ENCODE results near the gene KRT75. TPM values are rescaled to one million over a fixed set of nuclear protein-coding genes. Genes with fewer than 3 reads are reported as not detected.

The KRT75 gene
- total RNA-seq, 4 donors from 2014 or later, result not detected

- H3K4me3 ChIP-seq, result no peak overlapping the region
- WGBS, 2 donors (ENCODE audit: low coverage in 1 of 2), result 70 to 88% methylated on average over 3 of the region's 4 CpGs
- no peak for ATAC-seq
- H3K9me3 ChIP-seq, result no peaks in the 10 kb centered on the region
- H3K36me3 ChIP-seq, result no peaks in the 10 kb centered on the region
- no peak for TF ChIP-seq POLR2A (IDR thresholded peaks at IDR 0.05)
- TF ChIP-seq EP300 (IDR thresholded peaks at IDR 0.05), result no peak
- TF ChIP-seq CTCF (IDR thresholded peaks at IDR 0.05), result no peak
- no peak for TF ChIP-seq POLR2AphosphoS5 (IDR thresholded peaks at IDR 0.05)
- H3K4me1 ChIP-seq, result no peaks in the 10 kb centered on the region
- H3K27ac ChIP-seq, result no peak overlapping the region
- peaks cover 5% of the 10 kb centered on the region for H3K27me3 ChIP-seq
These were observed 35.7 kb upstream of the KRT75 start for GRCh38 chr12:52469853-52470252.

- Histone ChIP-seq H3K27ac (no peak overlapping the region), H3K9me3 (no peaks in the 10 kb centered on the region), H3K4me3 (no peak overlapping the region), H3K27me3 (peaks cover 8% of the 10 kb centered on the region), H3K4me1 (no peaks in the 10 kb centered on the region), H3K36me3 (no peaks in the 10 kb centered on the region)
- TF ChIP-seq EP300 (IDR thresholded peaks at IDR 0.05), result no peak
- TF ChIP-seq POLR2AphosphoS5 (IDR thresholded peaks at IDR 0.05), result no peak
- no peak for TF ChIP-seq POLR2A (IDR thresholded peaks at IDR 0.05)
- TF ChIP-seq CTCF (IDR thresholded peaks at IDR 0.05), result no peak
- ATAC-seq, result no peak
- 3 to 15% methylated on average over 2 of the region's 2 CpGs for WGBS, 2 donors (ENCODE audit: low coverage in 1 of 2)
These were observed 30.7 kb upstream of the KRT75 start for GRCh38 chr12:52464897-52465296.

- Histone ChIP-seq H3K4me1 (no peaks in the 10 kb centered on the region), H3K36me3 (no peaks in the 10 kb centered on the region), H3K27me3 (peaks cover 3% of the 10 kb centered on the region), H3K9me3 (no peaks in the 10 kb centered on the region), H3K4me3 (no peak overlapping the region), H3K27ac (no peak overlapping the region)
- ATAC-seq, result no peak
- 90 to 92% methylated on average over 2 of the region's 5 CpGs for WGBS, 2 donors (ENCODE audit: low coverage in 1 of 2)
- TF ChIP-seq CTCF (IDR thresholded peaks at IDR 0.05) (no peak), POLR2AphosphoS5 (IDR thresholded peaks at IDR 0.05) (no peak), EP300 (IDR thresholded peaks at IDR 0.05) (no peak), POLR2A (IDR thresholded peaks at IDR 0.05) (no peak)
These were observed 27.5 kb upstream of the KRT75 start for GRCh38 chr12:52461693-52462092.

GRCh38 chr12:52458861-52459260, 24.7 kb upstream of the KRT75 start:
- ATAC-seq, result no peak
- H3K9me3 ChIP-seq, result no peaks in the 10 kb centered on the region
- H3K4me1 ChIP-seq, result no peaks in the 10 kb centered on the region
- TF ChIP-seq POLR2A (IDR thresholded peaks at IDR 0.05) (no peak), CTCF (IDR thresholded peaks at IDR 0.05) (no peak), EP300 (IDR thresholded peaks at IDR 0.05) (no peak), POLR2AphosphoS5 (IDR thresholded peaks at IDR 0.05) (no peak)
- no peaks in the 10 kb centered on the region for H3K36me3 ChIP-seq
- peaks cover 3% of the 10 kb centered on the region for H3K27me3 ChIP-seq
- no peak overlapping the region for H3K27ac ChIP-seq
- H3K4me3 ChIP-seq, result no peak overlapping the region
- WGBS, 2 donors (ENCODE audit: low coverage in 1 of 2), result 81 to 82% methylated on average over 5 of the region's 5 CpGs

GRCh38 chr12:52455821-52456220, 21.6 kb upstream of the KRT75 start:
- TF ChIP-seq POLR2AphosphoS5 (IDR thresholded peaks at IDR 0.05), result no peak
- ATAC-seq, result no peak
- Histone ChIP-seq H3K4me3 (no peak overlapping the region), H3K27ac (no peak overlapping the region), H3K27me3 (peaks cover 2% of the 10 kb centered on the region), H3K9me3 (no peaks in the 10 kb centered on the region), H3K4me1 (no peaks in the 10 kb centered on the region), H3K36me3 (no peaks in the 10 kb centered on the region)
- 40 to 100% methylated on average over 1 of the region's 1 CpG for WGBS, 2 donors (ENCODE audit: low coverage in 1 of 2)
